Measurements from ENCODE around the gene BIN1.

Gene BIN1

DNA sequence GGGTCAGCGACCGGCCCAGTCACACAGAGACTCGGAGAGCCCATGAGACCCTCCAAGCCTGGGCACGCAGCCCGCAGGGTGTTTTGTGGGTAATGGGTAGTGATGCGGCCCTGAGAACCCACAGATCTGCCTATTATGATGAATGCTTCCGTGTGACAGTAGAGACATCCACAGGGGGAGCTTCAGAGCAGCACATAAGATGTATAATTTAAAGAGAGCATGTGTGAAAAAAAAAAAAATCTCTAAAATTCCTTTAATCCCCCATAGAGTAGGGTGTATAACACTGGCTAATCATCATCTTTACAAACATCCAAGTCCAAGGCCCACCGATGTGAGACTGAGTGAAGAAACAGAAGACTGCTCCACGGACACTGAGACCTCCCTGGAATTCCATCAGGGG lies 34.6 kb downstream of the BIN1 start:
- TF ChIP-seq, protein P1, sequence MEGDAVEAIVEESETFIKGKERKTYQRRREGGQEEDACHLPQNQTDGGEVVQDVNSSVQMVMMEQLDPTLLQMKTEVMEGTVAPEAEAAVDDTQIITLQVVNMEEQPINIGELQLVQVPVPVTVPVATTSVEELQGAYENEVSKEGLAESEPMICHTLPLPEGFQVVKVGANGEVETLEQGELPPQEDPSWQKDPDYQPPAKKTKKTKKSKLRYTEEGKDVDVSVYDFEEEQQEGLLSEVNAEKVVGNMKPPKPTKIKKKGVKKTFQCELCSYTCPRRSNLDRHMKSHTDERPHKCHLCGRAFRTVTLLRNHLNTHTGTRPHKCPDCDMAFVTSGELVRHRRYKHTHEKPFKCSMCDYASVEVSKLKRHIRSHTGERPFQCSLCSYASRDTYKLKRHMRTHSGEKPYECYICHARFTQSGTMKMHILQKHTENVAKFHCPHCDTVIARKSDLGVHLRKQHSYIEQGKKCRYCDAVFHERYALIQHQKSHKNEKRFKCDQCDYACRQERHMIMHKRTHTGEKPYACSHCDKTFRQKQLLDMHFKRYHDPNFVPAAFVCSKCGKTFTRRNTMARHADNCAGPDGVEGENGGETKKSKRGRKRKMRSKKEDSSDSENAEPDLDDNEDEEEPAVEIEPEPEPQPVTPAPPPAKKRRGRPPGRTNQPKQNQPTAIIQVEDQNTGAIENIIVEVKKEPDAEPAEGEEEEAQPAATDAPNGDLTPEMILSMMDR (IDR thresholded peaks at IDR 0.05; ENCODE audit: control insufficient read depth, extremely low read depth, insufficient read depth): no peak
- H3K4me3 ChIP-seq (ENCODE audit: low read depth, low read length): no peak overlapping the region
- DNase-seq (ENCODE audit: low read depth): no peak

DNA sequence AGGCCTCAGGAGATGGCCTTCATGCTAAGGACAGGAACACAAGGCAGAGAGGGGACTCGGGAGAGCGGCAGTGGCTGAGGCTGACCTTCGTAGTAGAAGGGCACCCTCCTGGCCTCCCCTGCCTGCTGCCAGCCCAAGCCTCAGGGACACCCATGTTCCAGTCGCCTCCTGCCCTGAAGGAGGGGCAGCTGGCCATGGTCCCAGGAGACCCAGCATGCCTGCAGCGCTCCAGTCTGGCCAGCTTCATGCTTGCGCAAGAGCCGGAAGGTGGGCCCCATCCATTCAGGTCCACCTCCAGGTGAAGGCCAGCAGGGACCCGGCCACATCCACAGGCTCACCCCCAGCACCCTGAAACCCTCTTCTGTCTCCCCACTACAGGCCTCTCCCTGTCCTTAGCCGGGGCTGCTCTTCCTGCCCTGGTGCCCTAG lies 35.0 kb downstream of the BIN1 start:
- no peak overlapping the region for H3K4me3 ChIP-seq (ENCODE audit: low read depth, low read length)
- TF ChIP-seq, protein P1 (IDR thresholded peaks at IDR 0.05; ENCODE audit: control insufficient read depth, extremely low read depth, insufficient read depth): no peak
- no peak for DNase-seq (ENCODE audit: low read depth)

DNA sequence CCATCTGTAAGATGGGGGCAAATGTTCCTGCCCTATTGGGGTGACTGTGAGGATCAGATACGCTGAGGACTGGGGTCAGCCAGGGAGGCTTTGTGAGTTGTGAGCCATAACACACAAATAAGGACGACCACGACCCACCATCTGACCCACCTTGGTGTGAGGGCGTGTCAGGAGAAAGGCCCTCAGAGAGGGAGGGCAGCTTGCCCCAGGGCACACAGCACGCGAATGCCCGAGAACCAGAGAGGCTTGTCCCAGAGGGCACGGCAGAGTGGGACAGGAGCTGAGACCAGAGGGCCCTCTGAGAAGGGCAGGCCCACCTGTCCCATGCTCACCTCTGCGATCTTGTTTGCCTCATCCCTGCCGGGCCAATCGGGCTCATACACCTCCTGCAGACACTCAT lies 36.7 kb downstream of the BIN1 start:
- TF ChIP-seq, protein P1 (IDR thresholded peaks at IDR 0.05; ENCODE audit: control insufficient read depth, extremely low read depth, insufficient read depth): no peak
- no peak for DNase-seq (ENCODE audit: low read depth)
- no peak overlapping the region for H3K4me3 ChIP-seq (ENCODE audit: low read depth, low read length)

DNA sequence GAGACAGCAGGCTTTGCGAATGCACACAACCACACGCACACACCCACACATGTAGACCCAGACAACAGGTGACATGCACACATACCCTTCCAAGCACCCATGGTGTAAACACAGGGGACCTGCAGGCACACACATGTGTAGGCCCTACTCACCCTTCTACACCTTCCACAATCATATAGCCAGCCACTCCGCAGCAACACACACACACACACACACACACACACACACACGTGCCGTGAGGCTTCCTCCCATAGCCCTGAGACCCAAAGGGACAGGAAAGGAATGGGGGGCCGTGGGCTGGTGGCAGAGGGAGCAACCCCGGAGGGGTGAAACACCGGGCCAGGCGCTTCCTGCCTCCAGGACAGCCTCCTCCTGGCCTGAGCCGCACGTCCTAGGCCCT lies 37.4 kb downstream of the BIN1 start:
- DNase-seq (ENCODE audit: low read depth): no peak
- no peak overlapping the region for H3K4me3 ChIP-seq (ENCODE audit: low read depth, low read length)
- TF ChIP-seq, protein P1 (IDR thresholded peaks at IDR 0.05; ENCODE audit: control insufficient read depth, extremely low read depth, insufficient read depth): no peak

DNA sequence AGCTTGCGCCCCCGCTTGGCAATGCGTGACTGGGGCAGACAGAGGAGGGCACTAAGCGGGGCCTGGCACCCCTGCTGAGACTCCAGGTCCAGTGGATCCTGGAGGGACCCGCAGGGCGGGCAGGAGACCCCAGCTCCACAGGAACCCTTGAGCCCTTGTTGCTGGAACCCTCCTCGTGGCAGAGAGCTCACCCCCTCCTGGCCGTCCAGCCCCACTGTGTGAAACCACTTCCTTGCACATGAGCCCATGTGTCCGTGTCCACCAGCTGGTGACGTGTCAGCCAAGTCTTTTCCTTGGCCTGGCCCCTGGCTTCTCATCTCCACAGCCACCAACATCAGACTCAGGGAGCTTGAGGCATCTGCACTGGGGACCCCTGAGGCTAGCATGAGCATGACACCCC lies 38.0 kb downstream of the BIN1 start:
- DNase-seq (ENCODE audit: low read depth): no peak
- H3K4me3 ChIP-seq (ENCODE audit: low read depth, low read length): no peak overlapping the region
- TF ChIP-seq, protein P1 (IDR thresholded peaks at IDR 0.05; ENCODE audit: control insufficient read depth, extremely low read depth, insufficient read depth): no peak

DNA sequence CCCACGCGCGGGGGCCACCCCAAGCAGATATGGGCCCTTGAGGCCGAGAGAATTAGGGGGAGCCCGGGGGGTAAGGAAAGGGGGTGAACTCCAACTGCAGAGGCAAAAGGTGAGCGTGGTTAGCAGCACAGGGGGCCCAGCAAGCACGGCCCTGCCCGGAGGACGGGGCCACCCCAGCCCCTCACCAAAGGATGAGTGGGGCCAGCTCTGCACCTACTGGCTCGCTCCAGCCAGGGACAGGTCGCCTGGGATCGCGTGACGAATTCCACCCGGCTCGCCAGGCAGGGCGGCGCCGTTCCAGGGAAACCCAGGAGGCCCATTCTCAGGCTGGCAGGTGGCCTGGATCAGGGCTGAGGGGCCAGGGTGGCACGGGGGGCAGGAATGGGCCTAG lies 38.6 kb downstream of the BIN1 start:
- DNase-seq (ENCODE audit: low read depth): no peak
- H3K4me3 ChIP-seq (ENCODE audit: low read depth, low read length): no peak overlapping the region
- TF ChIP-seq, protein P1 (IDR thresholded peaks at IDR 0.05; ENCODE audit: control insufficient read depth, extremely low read depth, insufficient read depth): no peak

DNA sequence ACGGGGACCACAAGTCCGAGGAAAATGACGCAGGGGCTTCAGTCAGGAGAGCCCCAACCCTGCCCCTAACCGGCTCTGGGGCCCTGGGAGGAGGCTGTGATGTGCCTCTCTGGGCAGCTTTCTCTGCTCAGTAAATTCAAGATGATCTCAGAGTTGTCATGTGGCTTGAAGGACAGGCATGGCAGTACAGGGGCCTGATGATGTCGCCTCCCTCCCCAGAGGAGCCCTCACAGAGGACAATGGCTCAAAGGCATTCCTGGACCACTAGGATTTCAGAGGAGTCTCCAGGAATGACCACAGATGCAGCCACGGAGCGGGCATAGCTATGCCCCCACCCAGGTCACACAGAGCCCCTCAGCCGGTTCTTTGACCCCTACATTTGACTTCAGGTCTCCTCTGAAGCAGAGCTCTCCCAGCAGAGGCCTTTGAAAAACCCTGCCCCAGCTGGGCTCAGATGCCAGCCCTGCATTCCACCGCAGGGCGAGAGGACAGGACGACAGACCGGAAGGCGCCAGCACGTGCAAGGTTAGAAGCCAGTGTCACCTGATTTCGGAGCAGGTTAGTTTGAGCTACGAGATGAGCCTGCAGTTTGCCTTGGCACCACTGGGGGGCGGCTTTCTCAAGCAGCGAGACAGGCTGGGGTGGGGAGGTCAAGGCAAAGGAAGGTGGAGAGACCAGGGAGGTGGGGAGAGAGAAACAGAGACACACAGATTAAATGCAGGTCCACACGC lies 39.2 kb downstream of the BIN1 start:
- H3K4me3 ChIP-seq (ENCODE audit: low read depth, low read length): no peak overlapping the region
- peak; percentile 54 for DNase-seq (ENCODE audit: low read depth)
- TF ChIP-seq, protein P1 (IDR thresholded peaks at IDR 0.05; ENCODE audit: control insufficient read depth, extremely low read depth, insufficient read depth): peak; percentile 87

Data from LNCaP clone FGC (cell line).